Esophagus (tissue), 2 donors: ENCODE results near the gene OOSP2. TPM values are rescaled to one million over a fixed set of nuclear protein-coding genes. Genes with fewer than 3 reads are reported as not detected.
"Not testable (repeated sequence)": the region's sequence is repeated elsewhere in the genome, so short reads cannot be mapped to it uniquely, and the experiment has no call there.

Experiments
- H3K27ac ChIP-seq, 2 donors: one replicate each; pipeline ENCODE4 v1.5.1; 2013; ENCODE audit warnings: low read depth in 2 of 2, mild to moderate bottlenecking in 2 of 2, inconsistent platforms in 1 of 2, low read length in 1 of 2, moderate library complexity in 1 of 2
- H3K27me3 ChIP-seq, 2 donors: one replicate each; pipeline ENCODE4 v1.6.1; 2013; ENCODE audit warnings: low read length in 2 of 2, control low read depth in 1 of 2, mild to moderate bottlenecking in 1 of 2; ENCODE audit not compliant: insufficient read depth in 2 of 2, control insufficient read depth in 1 of 2
- H3K36me3 ChIP-seq, 2 donors: one replicate each; pipeline ENCODE4 v1.6.1; 2013; ENCODE audit warnings: low read length in 1 of 2; ENCODE audit not compliant: control insufficient read depth in 2 of 2, insufficient read depth in 2 of 2
- H3K4me1 ChIP-seq, 2 donors: one replicate each; pipeline ENCODE4 v1.6.1; 2013; ENCODE audit warnings: low read length in 1 of 2; ENCODE audit not compliant: control insufficient read depth in 2 of 2, insufficient read depth in 2 of 2
- H3K4me3 ChIP-seq, 2 donors: one replicate each; pipeline ENCODE4 v1.5.1; 2013; ENCODE audit warnings: low read length in 2 of 2, mild to moderate bottlenecking in 2 of 2, low read depth in 1 of 2, moderate library complexity in 1 of 2
- H3K9me3 ChIP-seq, 2 donors: one replicate each; pipeline ENCODE4 v1.6.1; 2013; ENCODE audit warnings: mild to moderate bottlenecking in 2 of 2, low read depth in 1 of 2, low read length in 1 of 2, moderate library complexity in 1 of 2; ENCODE audit not compliant: control insufficient read depth in 2 of 2, insufficient read depth in 1 of 2
- WGBS, 2 donors: extraction: QIAGEN DNeasy Blood & Tissue Kit; methylation state at CpG; one replicate each; pipeline ENCODE4 v1.1.7; 2013; 5-methylcytosine and 5-hydroxymethylcytosine counted together
- polyA plus RNA-seq, 2 donors: library from polyadenylated mRNA; stranded (reverse); fragments of 200-250 nt; gene quantifications; one replicate each; pipeline ENCODE4 v1.2.3, GENCODE V29; 2013
- donor health status: healthy with polysubstance abuse.
- donor health status: Bipolar disorder and iron deficiency.

Gene OOSP2
- not detected for polyA plus RNA-seq

DNA sequence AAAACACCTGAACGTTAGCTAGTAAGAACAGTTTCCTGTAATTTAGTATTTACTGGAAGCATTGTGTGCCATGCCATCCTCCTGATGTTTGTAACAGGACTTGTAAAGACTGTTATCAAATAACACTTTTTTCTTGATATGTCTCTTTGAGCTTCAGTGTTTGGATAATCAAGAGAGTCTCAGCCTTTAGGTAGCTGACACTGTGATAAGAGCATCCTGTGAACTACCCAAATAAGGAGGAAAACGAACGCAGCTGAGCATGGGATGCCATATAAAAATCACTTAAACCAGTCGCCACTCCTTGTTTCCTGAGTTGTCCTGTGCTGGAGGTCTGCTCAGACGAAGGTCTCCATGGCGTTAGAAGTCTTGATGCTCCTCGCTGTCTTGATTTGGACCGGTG is at the start of gene OOSP2:
Gene OOSP2 (plus strand): TSS at position 301 of the 400 bp plus-strand sequence. CDS start 51 bp downstream, at position 352.
- Histone ChIP-seq H3K27ac (no peak within 1 kb of the TSS), H3K9me3 (no peaks in the 10 kb centered on the region), H3K4me3 (no peak within 1 kb of the TSS), H3K27me3 (no peaks in the 10 kb centered on the region), H3K4me1 (no peaks in the 10 kb centered on the region), H3K36me3 (no peaks in the 10 kb centered on the region)
- 81 to 83% methylated on average over 8 of the region's 8 CpGs for WGBS, 2 donors

- Histone ChIP-seq H3K9me3 (no peaks in the 10 kb centered on the region), H3K36me3 (no peaks in the 10 kb centered on the region), H3K4me3 (no peak overlapping the region), H3K4me1 (no peaks in the 10 kb centered on the region), H3K27ac (no peak overlapping the region), H3K27me3 (no peaks in the 10 kb centered on the region)
- 78 to 82% methylated on average over 1 of the region's 1 CpG for WGBS, 2 donors
Measured at GRCh38 chr11:59990421-59990820, 49.8 kb upstream of the OOSP2 start.

GRCh38 chr11:59992425-59992824 is 47.8 kb upstream of the OOSP2 start:
- 62 to 63% methylated on average over 5 of the region's 5 CpGs for WGBS, 2 donors
- Histone ChIP-seq H3K36me3 (no peaks in the 10 kb centered on the region), H3K4me1 (no peaks in the 10 kb centered on the region), H3K27me3 (no peaks in the 10 kb centered on the region), H3K27ac (no peak overlapping the region), H3K9me3 (no peaks in the 10 kb centered on the region), H3K4me3 (no peak overlapping the region)

GRCh38 chr11:59997800-59998199 is 42.4 kb upstream of the OOSP2 start:
- H3K4me3 ChIP-seq = no peak overlapping the region
- no peaks in the 10 kb centered on the region for H3K9me3 ChIP-seq
- no peaks in the 10 kb centered on the region for H3K4me1 ChIP-seq
- no peaks in the 10 kb centered on the region for H3K27me3 ChIP-seq
- WGBS, 2 donors = 62 to 74% methylated on average over 2 of the region's 2 CpGs
- no peak overlapping the region for H3K27ac ChIP-seq
- no peaks in the 10 kb centered on the region for H3K36me3 ChIP-seq

GRCh38 chr11:59999691-60000090 is 40.5 kb upstream of the OOSP2 start:
- no peak overlapping the region for H3K4me3 ChIP-seq
- H3K27me3 ChIP-seq = no peaks in the 10 kb centered on the region
- H3K36me3 ChIP-seq = no peaks in the 10 kb centered on the region
- no peak overlapping the region for H3K27ac ChIP-seq
- WGBS, 2 donors = 63 to 73% methylated on average over 4 of the region's 4 CpGs
- H3K4me1 ChIP-seq = no peaks in the 10 kb centered on the region
- no peaks in the 10 kb centered on the region for H3K9me3 ChIP-seq

DNA sequence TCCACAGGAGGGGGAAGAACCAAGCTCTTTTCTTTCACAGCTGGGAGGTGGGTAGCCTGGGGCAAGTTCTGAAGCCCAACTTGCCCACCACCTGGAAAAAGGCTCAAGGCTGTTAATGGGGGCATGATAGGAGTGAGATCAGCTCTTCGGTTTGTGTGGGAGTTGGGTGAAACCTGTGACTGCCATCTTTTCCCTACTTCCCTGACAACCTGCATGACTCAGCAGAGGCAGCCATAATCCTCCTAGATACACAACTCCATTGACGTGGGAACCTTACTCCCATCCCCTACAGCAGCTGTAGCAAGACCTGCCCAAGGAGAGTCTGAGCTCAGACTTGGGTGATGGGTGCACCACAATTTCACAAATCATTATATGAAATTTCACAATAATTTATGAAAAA is 36.5 kb upstream of the OOSP2 start:
- H3K27me3 ChIP-seq = no peaks in the 10 kb centered on the region
- H3K4me3 ChIP-seq = no peak overlapping the region
- H3K4me1 ChIP-seq = no peaks in the 10 kb centered on the region
- no peaks in the 10 kb centered on the region for H3K9me3 ChIP-seq
- 70 to 76% methylated on average over 2 of the region's 2 CpGs for WGBS, 2 donors
- no peak overlapping the region for H3K27ac ChIP-seq
- H3K36me3 ChIP-seq = no peaks in the 10 kb centered on the region

- Histone ChIP-seq H3K27ac (no peak overlapping the region), H3K27me3 (no peaks in the 10 kb centered on the region), H3K4me1 (no peaks in the 10 kb centered on the region), H3K4me3 (no peak overlapping the region), H3K36me3 (no peaks in the 10 kb centered on the region), H3K9me3 (no peaks in the 10 kb centered on the region)
- WGBS, 2 donors = 79 to 94% methylated on average over 1 of the region's 1 CpG
Measured at GRCh38 chr11:60005360-60005759, 34.8 kb upstream of the OOSP2 start.

DNA sequence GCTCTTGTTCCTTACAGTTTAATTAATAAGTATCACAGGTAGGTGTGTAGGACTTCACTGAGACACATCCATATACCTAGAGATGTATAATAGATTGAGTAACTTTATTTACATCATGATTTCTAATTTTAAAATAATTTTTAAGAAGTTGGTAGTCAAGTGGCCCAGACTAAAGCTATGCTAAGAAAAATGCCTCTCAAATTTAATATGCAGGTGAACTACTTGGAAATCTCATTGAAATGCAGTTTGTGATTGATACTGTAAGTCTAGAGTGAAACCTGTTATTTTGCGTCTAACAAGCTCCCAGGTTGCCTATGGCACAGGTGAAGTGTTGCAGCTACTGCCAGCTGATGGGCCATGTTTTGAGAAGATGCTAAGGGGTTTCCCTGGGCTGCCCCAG is 23.3 kb upstream of the OOSP2 start, which contains the start of gene OOSP4B:
Gene OOSP4B (plus strand): TSS at position 301 of the 400 bp plus-strand sequence.
- Histone ChIP-seq H3K4me3 (no peak within 1 kb of the TSS), H3K4me1 (no peaks in the 10 kb centered on the region), H3K9me3 (no peaks in the 10 kb centered on the region), H3K27ac (no peak within 1 kb of the TSS), H3K27me3 (no peaks in the 10 kb centered on the region), H3K36me3 (no peaks in the 10 kb centered on the region)
- 92 to 94% methylated on average over 1 of the region's 1 CpG for WGBS, 2 donors

GRCh38 chr11:60018058-60018457 is 22.2 kb upstream of the OOSP2 start:
- Histone ChIP-seq H3K4me3 (no peak overlapping the region), H3K27ac (no peak overlapping the region), H3K4me1 (no peaks in the 10 kb centered on the region), H3K27me3 (no peaks in the 10 kb centered on the region), H3K36me3 (no peaks in the 10 kb centered on the region), H3K9me3 (no peaks in the 10 kb centered on the region)
- 56 to 66% methylated on average over 8 of the region's 8 CpGs for WGBS, 2 donors

DNA sequence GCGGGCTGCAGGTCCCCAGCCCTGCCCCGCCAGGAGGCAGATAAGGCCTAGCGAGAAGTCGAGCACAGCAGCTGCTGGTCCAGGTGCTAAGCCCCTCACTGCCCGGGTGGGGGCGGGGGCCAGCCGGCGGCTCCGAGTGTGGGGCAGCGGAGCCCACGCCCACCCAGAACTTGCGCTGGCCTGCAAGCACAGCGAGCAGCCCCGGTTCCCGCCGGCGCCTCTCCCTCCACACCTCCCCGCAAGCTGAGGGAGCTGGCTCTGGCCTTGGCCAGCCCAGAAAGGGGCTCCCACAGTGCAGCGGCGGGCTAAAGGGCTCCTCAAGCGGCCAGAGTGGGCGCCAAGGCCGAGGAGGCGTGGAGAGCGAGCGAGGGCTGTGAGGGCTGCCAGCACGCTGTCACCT is 19.8 kb upstream of the OOSP2 start:
- not testable (repeated sequence) for H3K4me1 ChIP-seq, H3K36me3 ChIP-seq, H3K27me3 ChIP-seq, H3K4me3 ChIP-seq, H3K9me3 ChIP-seq, H3K27ac ChIP-seq
- WGBS, 2 donors = 92 to 95% methylated on average over 22 to 27 of the region's 27 CpGs
